ENCODE results near the gene PXT1.
"Not testable (repeated sequence)": the region's sequence is repeated elsewhere in the genome, so short reads cannot be mapped to it uniquely, and the experiment has no call there.

DNA sequence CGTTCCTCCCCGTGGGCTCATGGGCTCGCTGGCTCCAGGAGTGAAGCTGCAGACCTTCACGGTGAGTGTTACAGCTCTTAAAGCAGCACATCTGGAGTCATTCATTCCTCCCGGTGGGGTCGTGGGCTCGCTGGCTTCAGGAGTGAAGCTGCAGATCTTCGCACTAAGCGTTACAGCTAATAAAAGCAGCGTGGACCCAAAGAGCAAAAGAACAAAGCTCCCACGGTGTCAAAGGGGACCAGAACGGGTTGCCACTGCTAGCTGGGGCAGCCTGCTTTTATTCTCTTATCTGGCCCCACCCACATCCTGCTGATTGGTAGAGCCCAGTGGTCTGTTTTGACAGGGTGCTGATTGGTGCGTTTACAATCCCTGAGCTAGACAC is 79.3 kb downstream of the PXT1 start:
- TF ChIP-seq, protein P1, sequence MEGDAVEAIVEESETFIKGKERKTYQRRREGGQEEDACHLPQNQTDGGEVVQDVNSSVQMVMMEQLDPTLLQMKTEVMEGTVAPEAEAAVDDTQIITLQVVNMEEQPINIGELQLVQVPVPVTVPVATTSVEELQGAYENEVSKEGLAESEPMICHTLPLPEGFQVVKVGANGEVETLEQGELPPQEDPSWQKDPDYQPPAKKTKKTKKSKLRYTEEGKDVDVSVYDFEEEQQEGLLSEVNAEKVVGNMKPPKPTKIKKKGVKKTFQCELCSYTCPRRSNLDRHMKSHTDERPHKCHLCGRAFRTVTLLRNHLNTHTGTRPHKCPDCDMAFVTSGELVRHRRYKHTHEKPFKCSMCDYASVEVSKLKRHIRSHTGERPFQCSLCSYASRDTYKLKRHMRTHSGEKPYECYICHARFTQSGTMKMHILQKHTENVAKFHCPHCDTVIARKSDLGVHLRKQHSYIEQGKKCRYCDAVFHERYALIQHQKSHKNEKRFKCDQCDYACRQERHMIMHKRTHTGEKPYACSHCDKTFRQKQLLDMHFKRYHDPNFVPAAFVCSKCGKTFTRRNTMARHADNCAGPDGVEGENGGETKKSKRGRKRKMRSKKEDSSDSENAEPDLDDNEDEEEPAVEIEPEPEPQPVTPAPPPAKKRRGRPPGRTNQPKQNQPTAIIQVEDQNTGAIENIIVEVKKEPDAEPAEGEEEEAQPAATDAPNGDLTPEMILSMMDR (IDR thresholded peaks at IDR 0.05; ENCODE audit: poor library complexity, severe bottlenecking) = not testable (repeated sequence)
- TF ChIP-seq EP300 (conservative IDR thresholded peaks at IDR 0.05; ENCODE audit: poor library complexity, severe bottlenecking) = not testable (repeated sequence)
